Testis (tissue), 2 donors: ENCODE results near the gene PIP5K1B.

ENCODE experiments used
- CTCF ChIP-seq, 3 experiments: fragments of 450-650 bp in 2 of 3; fragments of 200-600 bp in 1 of 3; sonication (generic) in 1 of 3; IDR thresholded peaks; one replicate each; pipeline ENCODE4 v1.5.1; 2016 to 2019; ENCODE audit warnings: antibody characterized with exemption in 3 of 3, mild to moderate bottlenecking in 2 of 3, moderate library complexity in 1 of 3
- POLR2A ChIP-seq: fragments of 450-650 bp; IDR thresholded peaks from one replicate; pipeline ENCODE4 v1.6.1; 2017; ENCODE audit warnings: antibody characterized with exemption, mild to moderate bottlenecking, moderate library complexity

GRCh38 chr9:69056191-69056815, 351.3 kb downstream of the PIP5K1B start:
- no peak for TF ChIP-seq CTCF (IDR thresholded peaks at IDR 0.05)
- TF ChIP-seq POLR2A, result no peak
